Liver (tissue), 2 donors: ENCODE data around the gene EIF4G1.

ENCODE experiments used
- TF ChIP-seq, protein P1 (sequence below): fragments of 150-350 bp; IDR thresholded peaks from 2 replicates; pipeline ENCODE4 v1.5.1; 2017; ENCODE audit warnings: improper control_type of control experiment, low read depth, low read length; ENCODE audit not compliant: missing input control
- TF ChIP-seq, protein P2 (sequence below): IDR thresholded peaks from 2 replicates; pipeline ENCODE4 v1.6.1; 2016; ENCODE audit warnings: antibody characterized with exemption
- donor health status: healthy.

DNA sequence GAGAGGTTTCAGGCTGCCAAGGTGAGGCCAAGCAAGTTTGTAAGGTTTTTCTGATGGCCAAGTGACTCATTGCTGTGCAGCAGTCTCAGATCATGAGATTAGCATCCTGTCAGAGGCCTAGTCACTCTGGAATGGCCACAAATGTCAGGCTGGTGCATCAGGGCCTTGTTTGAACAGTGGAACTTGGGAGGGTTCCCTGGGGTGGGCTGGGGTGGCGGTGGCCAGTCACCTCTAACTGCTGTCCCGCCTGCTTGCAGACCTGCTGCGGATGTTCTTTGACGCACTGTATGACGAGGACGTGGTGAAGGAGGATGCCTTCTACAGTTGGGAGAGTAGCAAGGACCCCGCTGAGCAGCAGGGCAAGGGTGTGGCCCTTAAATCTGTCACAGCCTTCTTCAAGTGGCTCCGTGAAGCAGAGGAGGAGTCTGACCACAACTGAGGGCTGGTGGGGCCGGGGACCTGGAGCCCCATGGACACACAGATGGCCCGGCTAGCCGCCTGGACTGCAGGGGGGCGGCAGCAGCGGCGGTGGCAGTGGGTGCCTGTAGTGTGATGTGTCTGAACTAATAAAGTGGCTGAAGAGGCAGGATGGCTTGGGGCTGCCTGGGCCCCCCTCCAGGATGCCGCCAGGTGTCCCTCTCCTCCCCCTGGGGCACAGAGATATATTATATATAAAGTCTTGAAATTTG, 20.2 kb downstream of the EIF4G1 start:
- TF ChIP-seq, protein P1, sequence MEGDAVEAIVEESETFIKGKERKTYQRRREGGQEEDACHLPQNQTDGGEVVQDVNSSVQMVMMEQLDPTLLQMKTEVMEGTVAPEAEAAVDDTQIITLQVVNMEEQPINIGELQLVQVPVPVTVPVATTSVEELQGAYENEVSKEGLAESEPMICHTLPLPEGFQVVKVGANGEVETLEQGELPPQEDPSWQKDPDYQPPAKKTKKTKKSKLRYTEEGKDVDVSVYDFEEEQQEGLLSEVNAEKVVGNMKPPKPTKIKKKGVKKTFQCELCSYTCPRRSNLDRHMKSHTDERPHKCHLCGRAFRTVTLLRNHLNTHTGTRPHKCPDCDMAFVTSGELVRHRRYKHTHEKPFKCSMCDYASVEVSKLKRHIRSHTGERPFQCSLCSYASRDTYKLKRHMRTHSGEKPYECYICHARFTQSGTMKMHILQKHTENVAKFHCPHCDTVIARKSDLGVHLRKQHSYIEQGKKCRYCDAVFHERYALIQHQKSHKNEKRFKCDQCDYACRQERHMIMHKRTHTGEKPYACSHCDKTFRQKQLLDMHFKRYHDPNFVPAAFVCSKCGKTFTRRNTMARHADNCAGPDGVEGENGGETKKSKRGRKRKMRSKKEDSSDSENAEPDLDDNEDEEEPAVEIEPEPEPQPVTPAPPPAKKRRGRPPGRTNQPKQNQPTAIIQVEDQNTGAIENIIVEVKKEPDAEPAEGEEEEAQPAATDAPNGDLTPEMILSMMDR: no peak
- TF ChIP-seq, protein P2, sequence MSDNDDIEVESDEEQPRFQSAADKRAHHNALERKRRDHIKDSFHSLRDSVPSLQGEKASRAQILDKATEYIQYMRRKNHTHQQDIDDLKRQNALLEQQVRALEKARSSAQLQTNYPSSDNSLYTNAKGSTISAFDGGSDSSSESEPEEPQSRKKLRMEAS: no peak
